ENCODE data around the gene SULT1A2.
"Not testable (repeated sequence)": the region's sequence is repeated elsewhere in the genome, so short reads cannot be mapped to it uniquely, and the experiment has no call there.

Gene SULT1A2

GRCh38 chr16:28591355-28591754, 5.5 kb downstream of the SULT1A2 start:
- DNase-seq (ENCODE audit: low spot score) = no peak

DNA sequence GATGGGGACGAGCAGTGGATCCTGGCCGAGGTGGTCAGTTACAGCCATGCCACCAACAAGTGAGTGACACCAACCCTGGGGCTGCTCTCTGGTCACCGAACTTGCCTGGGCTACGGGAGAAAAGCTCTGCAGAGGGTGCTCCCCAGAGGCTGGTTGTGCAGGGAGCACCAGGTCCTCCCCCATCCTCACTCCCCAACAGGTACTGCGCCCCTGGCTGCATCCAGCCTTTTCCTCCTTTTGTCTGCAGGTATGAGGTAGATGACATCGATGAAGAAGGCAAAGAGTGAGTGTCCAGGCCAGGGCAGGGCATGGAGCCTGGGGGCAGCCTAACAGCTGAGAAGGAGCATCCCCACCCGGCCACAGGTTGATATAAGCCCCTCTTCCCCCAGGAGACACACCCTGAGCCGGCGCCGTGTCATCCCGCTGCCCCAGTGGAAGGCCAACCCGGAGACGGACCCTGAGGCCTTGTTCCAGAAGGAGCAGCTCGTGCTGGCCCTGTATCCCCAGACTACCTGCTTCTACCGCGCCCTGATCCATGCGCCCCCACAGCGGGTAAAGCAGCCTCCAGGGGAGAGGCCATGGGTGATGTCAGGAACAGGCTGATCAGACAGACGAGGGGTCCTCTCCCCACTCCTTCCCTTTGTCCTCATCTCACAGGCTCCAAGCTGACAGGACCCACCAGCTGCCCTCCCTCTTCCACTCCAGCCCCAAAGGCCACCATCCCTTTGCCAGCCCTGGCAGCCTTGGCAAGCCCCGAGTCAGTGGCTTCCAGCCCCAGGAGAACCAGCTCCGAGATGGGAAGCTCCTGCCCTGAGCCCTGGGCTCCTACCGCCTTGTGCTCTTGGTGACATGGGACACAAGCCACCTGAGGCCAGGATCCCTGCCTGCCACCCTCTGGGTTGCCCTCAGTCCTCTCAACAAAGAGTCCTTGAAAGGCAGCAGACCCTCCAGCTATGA, 6.2 kb downstream of the SULT1A2 start:
- DNase-seq (ENCODE audit: low spot score) = no peak

- DNase-seq (ENCODE audit: low spot score) = no peak
Measured at GRCh38 chr16:28589930-28590329, 6.9 kb downstream of the SULT1A2 start.

- DNase-seq (ENCODE audit: low spot score) = no peak
Measured at GRCh38 chr16:28589069-28589468, 7.8 kb downstream of the SULT1A2 start.

DNA sequence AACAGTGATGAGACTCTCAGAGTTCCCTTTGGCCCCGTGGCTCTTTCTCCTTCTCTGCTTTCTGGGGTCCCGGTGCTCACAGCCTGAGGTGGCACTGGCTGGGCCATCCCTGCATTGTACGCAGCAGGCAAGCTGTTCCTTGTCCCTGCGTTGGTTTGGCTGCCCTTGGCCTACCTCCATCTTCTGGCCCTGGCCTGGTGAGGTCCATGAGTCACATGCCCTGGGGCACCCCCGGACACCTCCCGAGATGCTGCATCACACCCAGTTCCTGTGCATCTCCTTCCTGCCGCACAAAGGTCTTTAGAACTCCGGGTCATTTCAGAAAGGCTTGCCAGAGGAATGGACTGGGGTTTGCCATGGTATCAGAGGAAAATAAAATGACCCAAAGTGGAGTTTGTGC, 9.5 kb downstream of the SULT1A2 start:
- no peak for DNase-seq (ENCODE audit: low spot score)

DNA sequence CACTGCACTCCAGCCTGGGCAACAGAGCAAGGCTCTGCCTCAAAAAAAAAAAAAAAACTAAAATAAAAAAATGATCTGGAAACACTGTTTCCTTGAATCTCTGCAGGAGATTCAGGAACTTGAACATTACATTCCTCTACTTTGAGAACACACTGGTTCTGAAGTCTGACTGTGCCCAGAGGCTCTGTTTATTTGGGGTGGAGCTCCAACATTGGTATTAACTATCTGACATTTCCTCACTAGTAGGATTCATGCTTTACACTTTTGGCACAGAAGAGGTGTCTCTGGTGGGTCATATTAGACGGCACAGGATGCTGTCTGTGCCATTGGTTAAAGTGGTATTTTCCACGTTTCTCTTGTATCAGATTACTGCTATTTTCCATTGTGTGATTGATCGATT, 10.4 kb downstream of the SULT1A2 start:
- DNase-seq (ENCODE audit: low spot score) = no peak

GRCh38 chr16:28585674-28586073, 11.2 kb downstream of the SULT1A2 start:
- no peak for DNase-seq (ENCODE audit: low spot score)

DNA sequence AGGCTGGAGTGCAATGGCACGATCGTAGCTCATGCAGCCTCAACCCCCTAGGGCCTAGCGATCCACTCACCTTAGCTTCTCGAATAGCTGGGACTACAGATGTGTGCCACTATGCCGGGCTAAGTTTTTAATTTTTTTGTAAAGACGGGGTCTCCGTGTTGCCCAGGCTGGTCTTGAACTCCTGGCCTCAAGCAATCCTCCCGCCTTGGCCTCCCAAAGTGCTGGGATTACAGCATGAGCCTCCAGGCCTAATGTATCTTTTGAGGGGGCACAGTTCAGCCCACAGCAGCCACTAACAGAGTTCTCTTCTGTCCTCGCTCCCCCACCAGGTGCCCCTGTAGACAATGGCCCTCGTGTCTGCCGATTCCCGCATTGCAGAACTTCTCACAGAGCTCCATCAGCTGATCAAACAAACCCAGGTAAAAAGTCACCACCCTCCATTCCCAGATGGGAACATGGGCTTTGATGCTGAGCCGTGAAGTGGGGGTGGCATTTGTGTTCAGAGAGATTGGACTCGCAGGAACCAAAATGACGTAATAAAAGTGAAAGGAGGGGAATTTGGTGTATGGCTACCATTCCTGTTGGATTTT, 16.0 kb downstream of the SULT1A2 start:
- DNase-seq (ENCODE audit: low spot score) = no peak

DNA sequence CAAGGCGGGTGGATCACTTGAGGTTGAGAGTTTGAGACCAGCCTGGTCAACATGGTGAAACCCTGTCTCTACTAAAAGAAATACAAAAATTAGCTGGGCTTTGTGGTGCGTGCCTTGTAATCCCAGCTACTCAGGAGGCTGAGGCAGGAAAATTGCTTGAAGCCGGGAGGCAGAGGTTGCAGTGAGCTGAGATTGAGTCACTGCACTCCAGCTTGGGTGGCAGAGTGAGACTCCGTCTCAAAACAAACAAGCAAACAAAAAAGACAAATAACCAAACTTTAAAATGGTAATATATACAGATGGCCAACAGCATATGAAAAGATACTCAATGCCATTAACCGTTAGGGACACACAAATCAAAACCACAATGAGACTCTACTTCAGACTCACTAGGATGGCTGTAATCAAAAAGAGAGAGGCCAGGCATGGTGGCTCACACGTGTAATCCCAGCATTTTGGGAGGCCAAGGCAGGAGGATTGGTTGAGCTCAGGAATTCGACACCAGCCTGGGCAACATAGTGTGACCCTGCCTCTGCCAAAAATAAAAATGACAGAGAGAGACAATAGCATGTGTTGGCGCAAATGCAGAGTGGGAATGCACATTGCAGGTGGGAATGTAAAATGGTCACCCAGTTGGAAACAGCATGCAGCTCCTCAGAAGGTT, 21.3 kb downstream of the SULT1A2 start:
- no peak for DNase-seq (ENCODE audit: low spot score)

GRCh38 chr16:28574925-28575324, 21.9 kb downstream of the SULT1A2 start:
- DNase-seq (ENCODE audit: low spot score) = no peak

DNA sequence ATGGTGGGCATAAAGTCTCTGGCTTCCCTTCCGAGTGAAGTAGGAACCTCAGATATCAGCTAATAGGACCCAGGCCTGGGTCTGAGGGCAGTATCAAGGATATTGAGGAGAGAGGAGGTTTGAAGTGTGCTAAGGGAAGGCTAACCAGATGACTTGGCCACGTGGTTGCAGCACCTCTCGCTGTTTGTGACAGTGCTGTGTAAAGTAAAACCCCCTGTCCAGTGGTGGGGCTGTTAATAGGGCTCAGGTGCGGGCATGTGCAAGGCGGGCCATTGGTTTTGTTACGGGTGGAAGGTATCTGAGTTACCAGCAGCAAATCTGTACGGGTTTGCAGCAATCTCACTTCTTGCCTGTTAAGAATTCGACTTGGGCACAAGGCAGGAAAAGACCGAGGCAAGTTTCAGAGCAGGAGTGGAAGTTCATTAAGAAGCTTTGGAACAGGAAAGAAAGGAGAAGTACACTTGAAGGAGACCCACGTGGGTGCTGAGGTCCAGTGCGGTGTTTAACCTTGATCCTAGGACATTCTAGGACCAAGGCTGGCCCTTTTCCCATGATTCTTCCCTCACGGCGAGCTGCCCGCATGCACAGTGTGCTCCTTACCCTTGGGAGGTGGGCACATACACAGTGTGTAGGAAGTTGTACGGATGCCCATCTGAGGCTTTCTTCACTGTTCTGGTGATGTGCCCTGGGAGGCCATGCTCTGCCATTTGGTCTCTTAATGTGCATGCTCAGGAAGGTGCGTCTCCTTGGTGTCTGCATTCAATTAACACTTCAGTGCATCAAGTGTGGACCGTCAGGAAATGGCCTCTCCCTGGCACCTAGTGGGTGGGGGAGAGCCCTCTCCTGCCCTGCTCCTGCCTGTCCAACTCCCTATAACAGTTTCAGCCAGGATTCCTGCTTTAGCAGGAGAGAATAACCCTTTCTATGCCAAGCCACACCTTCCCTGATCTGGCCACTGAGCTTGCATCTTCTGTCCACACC, 22.8 kb downstream of the SULT1A2 start:
- DNase-seq (ENCODE audit: low spot score) = no peak

GRCh38 chr16:28572696-28573510, 23.9 kb downstream of the SULT1A2 start:
- DNase-seq (ENCODE audit: low spot score) = no peak

GRCh38 chr16:28569968-28570752, 26.7 kb downstream of the SULT1A2 start:
- DNase-seq (ENCODE audit: low spot score) = no peak

DNA sequence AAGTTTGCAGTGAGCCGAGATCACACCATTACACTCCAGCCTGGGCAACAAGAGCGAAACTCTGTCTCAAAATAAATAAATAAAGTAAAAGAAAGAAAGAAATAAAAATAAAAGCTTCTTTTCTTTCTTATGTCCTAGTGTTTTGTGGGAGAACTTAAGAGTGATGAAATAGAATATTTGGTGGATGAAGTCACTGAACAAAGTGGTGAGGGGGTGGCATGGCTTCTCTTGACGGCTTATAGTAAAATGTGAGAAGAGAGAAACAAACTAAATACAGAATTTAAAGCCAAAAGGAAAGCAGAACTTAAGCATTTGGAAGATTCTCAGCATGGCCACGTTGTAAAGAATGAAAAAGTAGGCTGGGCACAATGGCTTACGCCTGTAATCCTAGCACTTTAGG, 27.8 kb downstream of the SULT1A2 start:
- no peak for DNase-seq (ENCODE audit: low spot score)

GRCh38 chr16:28567292-28567691, 29.6 kb downstream of the SULT1A2 start:
- no peak for DNase-seq (ENCODE audit: low spot score)

DNA sequence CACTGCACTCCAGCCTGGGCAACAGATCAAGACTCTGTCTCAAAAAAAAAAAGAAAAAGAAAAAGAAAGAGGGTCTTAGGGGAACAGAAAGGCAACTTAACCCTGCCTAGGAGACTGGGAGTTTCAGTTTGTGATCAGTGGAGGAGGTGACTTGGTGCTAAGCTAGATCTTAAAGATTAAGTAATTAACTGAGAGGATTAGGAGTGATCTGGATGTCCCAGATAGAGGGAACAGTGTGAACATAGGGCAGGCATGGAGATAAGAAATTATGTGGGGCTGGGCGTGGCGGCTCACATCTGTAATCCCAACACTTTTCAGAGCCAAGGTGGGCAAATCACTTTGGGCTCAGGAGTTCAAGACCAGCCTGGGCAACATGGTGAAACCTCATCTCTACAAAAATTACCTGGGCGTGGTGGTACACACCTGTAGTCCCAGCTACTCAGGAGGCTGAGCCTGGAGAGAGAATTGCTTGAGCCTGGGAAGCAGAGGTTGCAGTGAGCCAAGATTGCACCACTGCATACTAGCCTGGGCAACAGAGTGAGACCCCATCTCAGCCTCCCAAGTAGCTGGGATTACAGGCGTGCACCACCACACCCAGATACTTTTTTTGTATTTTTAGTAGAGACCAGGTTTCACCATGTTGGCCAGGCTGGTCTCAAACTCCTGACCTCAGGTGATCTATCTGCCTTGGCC, 30.5 kb downstream of the SULT1A2 start:
- not testable (repeated sequence) for DNase-seq (ENCODE audit: low spot score)

DNA sequence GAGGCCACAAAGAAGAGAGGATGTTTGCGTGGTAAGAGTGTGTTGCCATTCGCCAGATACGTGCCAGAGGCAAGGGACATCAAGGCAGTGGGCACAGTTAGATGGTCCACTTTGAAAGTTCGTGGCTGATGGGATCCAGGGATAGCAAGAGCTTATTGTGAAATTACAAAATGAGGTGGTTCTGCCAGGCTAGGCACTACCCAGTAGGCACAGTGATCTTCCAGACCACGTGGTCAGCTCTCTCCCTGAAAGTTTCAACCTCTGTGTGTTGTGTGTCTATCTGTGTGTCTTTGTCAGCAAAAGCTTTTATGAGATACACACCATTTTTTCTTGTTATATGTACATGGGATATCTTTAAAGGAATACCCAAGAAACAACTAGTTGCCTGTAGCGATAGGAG, 33.6 kb downstream of the SULT1A2 start:
- DNase-seq (ENCODE audit: low spot score) = no peak

- no peak for DNase-seq (ENCODE audit: low spot score)
Measured at GRCh38 chr16:28562199-28562598, 34.7 kb downstream of the SULT1A2 start.

DNA sequence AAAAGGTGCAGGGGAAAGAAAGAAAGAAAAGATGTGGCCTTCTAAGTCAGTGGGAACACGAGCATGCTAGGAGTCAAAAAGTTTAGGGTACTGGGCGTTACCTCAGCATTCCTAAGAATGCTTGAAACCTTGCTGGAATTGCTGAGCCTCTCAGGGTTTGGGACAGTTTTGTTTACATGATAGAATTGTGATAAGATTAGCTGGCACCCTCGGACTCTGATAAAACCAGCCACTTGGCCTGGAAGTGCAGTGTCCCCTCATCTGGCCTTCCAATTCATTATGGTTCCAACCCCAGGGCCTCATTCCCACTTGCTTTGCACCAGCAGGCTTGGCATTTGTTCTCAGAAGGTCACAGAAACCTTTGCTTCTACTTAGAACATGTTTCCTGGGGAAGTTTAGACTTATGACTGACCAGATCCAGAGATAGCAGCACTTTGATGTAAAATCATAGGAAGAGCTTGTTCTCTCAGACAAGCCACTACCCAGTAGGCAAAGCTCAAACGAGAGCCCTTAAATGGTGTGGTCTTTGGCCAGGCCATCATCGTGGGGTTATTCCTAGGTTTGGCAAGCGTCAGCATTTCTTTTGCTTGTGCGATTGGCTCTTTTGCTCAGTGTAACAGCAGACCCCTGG, 35.2 kb downstream of the SULT1A2 start:
- DNase-seq (ENCODE audit: low spot score) = no peak

All from HuH-7 (cell line).